Omental fat pad (tissue), 4 donors: ENCODE measurements around the gene INTS3. TPM values are rescaled to one million over a fixed set of nuclear protein-coding genes. Genes with fewer than 3 reads are reported as not detected.
"Not testable (repeated sequence)": the region's sequence is repeated elsewhere in the genome, so short reads cannot be mapped to it uniquely, and the experiment has no call there.

Experiments used
- ATAC-seq: fragments of 150-250 bp; one replicate; pipeline ENCODE4 v1.9.1; 2016; ENCODE audit warnings: mild to moderate bottlenecking, moderate library complexity; ENCODE audit not compliant: low FRiP score
- DNase-seq: peaks from one replicate; pipeline ENCODE4 v3.0.0-alpha.2; 2019; ENCODE audit warnings: low spot score
- CTCF ChIP-seq, 3 donors: fragments of 450-650 bp; IDR thresholded peaks; one replicate each; pipeline ENCODE4 v1.5.1; 2016 to 2017; ENCODE audit warnings: antibody characterized with exemption in 3 of 3, mild to moderate bottlenecking in 3 of 3, moderate library complexity in 2 of 3
- total RNA-seq, 4 donors: library from RNA; depleted of rRNA; stranded (reverse); fragments of >200 nt; gene quantifications; one replicate each; pipeline ENCODE4 v1.1.0, GENCODE V29; 2016

INTS3 gene
- total RNA-seq, 4 donors from 2014 or later = 28.6 to 65.3 (median 34.8) TPM

- no peak for DNase-seq
- TF ChIP-seq CTCF (IDR thresholded peaks at IDR 0.05) = no peak
These were observed 52.1 kb downstream of the INTS3 start for GRCh38 chr1:153779781-153780541.

GRCh38 chr1:153780551-153780950 lies 52.7 kb downstream of the INTS3 start:
- DNase-seq = no peak
- ATAC-seq = no peak
- no peak for TF ChIP-seq CTCF (IDR thresholded peaks at IDR 0.05)

More at GRCh38 chr1:153779781-153780541, 52.1 kb downstream of the INTS3 start:
- ATAC-seq = no peak

DNA sequence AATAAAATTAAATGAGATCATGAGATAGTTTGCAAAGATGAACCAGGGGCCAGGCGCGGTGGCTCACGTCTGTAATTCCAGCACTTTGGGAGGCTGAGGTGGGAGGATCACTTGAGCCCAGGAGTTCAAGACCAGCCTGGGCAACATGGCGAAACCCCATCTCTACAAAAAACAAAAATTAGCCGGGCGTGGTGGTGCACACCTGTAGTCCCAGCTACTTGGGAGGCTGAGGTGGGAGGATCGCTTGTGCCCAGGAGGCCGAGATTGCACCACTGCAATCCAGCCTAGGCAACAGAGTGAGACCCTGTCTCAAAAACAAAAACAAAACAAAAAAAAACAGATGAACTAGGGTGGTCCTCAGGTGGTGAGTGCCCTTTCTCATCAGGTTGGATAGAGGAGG lies 54.8 kb downstream of the INTS3 start:
- ATAC-seq, DNase-seq: not testable (repeated sequence)

- peak; percentile 57 for DNase-seq
- peak; percentile 95 for ATAC-seq
- no peak for TF ChIP-seq CTCF (IDR thresholded peaks at IDR 0.05)
These were observed 55.7 kb downstream of the INTS3 start for GRCh38 chr1:153783233-153784190.

DNA sequence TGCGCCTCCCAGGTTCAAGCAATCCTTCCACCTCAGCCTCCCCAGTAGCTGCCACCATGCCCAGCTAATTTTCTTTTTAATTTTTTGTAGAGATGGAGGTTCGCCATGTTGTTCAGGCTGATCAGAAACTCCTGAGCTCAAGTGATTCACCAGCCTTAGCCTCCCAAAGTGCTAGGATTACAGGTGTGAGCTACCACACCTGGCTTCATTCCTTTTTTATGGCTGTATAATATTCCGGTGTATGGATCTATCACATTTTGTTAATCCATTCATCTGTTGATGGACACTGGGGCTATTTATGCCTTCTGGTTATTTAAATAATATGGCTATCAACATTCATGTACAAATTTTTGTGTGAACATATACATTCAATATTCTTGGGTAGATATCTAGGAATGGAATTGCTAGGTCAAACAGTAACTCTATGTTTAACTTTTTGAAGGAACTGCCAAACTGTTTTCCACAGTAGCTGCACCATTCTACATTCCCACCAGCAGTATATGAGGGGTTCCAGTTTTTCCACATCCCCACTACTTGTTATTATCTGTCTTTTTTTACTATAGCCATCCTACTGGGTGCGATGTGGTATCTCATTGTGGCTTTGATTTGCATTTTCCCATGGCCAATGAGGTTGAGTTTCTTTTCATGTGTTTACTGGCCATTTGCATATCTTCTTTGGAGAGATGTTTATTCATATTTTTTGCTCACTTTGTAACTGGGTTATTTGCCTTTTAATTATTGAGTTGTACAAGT lies 58.4 kb downstream of the INTS3 start:
- ATAC-seq = no peak
- TF ChIP-seq CTCF (IDR thresholded peaks at IDR 0.05) = no peak
- no peak for DNase-seq

GRCh38 chr1:153789478-153790034 lies 61.7 kb downstream of the INTS3 start:
- TF ChIP-seq CTCF (IDR thresholded peaks at IDR 0.05) = no peak
- no peak for DNase-seq
- no peak for ATAC-seq
